CD14-positive monocyte (primary cell): ENCODE data around the gene TRIM34. TPM values are rescaled to one million over a fixed set of nuclear protein-coding genes. Genes with fewer than 3 reads are reported as not detected.
"Not testable (repeated sequence)": the region's sequence is repeated elsewhere in the genome, so short reads cannot be mapped to it uniquely, and the experiment has no call there.

Experiments
- DNase-seq, 3 donors: peaks; one replicate each; pipeline ENCODE4 v3.0.0-alpha.2; 2011 to 2022
- H2AFZ ChIP-seq: 2 replicates; pipeline ENCODE4 v1.6.0; 2012; ENCODE audit warnings: mild to moderate bottlenecking, low read depth, low read length, inconsistent platforms; ENCODE audit not compliant: insufficient read depth, poor library complexity, severe bottlenecking
- H3K27ac ChIP-seq, 2 donors: 1 replicate in 1 of 2; 2 replicates in 1 of 2; pipeline ENCODE4 v1.5.1; 2012 to 2013; ENCODE audit warnings: low read length in 2 of 2, control low read depth in 1 of 2, inconsistent platforms in 1 of 2, low read depth in 1 of 2, mild to moderate bottlenecking in 1 of 2
- H3K27me3 ChIP-seq, 2 donors: one replicate each; pipeline versions ENCODE4 v1.6.0 to v1.6.1; 2011 to 2013; ENCODE audit warnings: low read length in 2 of 2; ENCODE audit not compliant: control insufficient read depth in 2 of 2, insufficient read depth in 2 of 2
- H3K36me3 ChIP-seq, 2 donors: replicated peaks in 1 of 2; 1 replicate in 1 of 2; 2 replicates in 1 of 2; pipeline versions ENCODE4 v1.5.1 to v1.6.1; 2012 to 2013; ENCODE audit warnings: low read length in 2 of 2, control low read depth in 1 of 2, inconsistent platforms in 1 of 2, mild to moderate bottlenecking in 1 of 2; ENCODE audit not compliant: insufficient read depth in 2 of 2, control insufficient read depth in 1 of 2
- H3K4me1 ChIP-seq, 2 donors: 1 replicate in 1 of 2; 2 replicates in 1 of 2; pipeline versions ENCODE4 v1.5.1 to v1.6.1; 2012 to 2013; ENCODE audit warnings: low read length in 2 of 2, control low read depth in 1 of 2, inconsistent platforms in 1 of 2, mild to moderate bottlenecking in 1 of 2, moderate library complexity in 1 of 2; ENCODE audit not compliant: insufficient read depth in 2 of 2, control insufficient read depth in 1 of 2
- H3K4me2 ChIP-seq: replicated peaks from 2 replicates; pipeline ENCODE3; 2012; ENCODE audit warnings: low read length, moderate library complexity, mild to moderate bottlenecking; ENCODE audit not compliant: poor library complexity, severe bottlenecking; ENCODE audit errors: extremely low read depth
- H3K4me3 ChIP-seq, 3 experiments: fragments of 200-600 bp in 1 of 3; sonication (generic) in 1 of 3; replicated peaks in 1 of 3; 1 replicate in 2 of 3; 2 replicates in 1 of 3; pipeline ENCODE4 v1.5.1; 2011 to 2013; ENCODE audit warnings: low read length in 3 of 3, mild to moderate bottlenecking in 3 of 3, control low read depth in 2 of 3, low read depth in 2 of 3, inconsistent platforms in 1 of 3, moderate library complexity in 1 of 3
- H3K79me2 ChIP-seq: 2 replicates; pipeline ENCODE4 v1.6.0; 2012; ENCODE audit warnings: mild to moderate bottlenecking, control low read depth, inconsistent platforms, low read length, moderate library complexity; ENCODE audit not compliant: insufficient read depth
- H3K9ac ChIP-seq: 2 replicates; pipeline ENCODE4 v1.6.0; 2017; ENCODE audit warnings: low read length, mild to moderate bottlenecking; ENCODE audit not compliant: insufficient read depth, poor library complexity, severe bottlenecking
- H3K9me3 ChIP-seq, 2 donors: replicated peaks in 1 of 2; 1 replicate in 1 of 2; 2 replicates in 1 of 2; pipeline versions ENCODE4 v1.5.1 to v1.6.1; 2012 to 2013; ENCODE audit warnings: low read length in 2 of 2, control low read depth in 1 of 2; ENCODE audit not compliant: control insufficient read depth in 1 of 2, insufficient read depth in 1 of 2
- H4K20me1 ChIP-seq: 2 replicates; pipeline ENCODE4 v1.6.0; 2012; ENCODE audit warnings: mild to moderate bottlenecking, low read length, control low read depth, moderate library complexity; ENCODE audit not compliant: insufficient read depth
- H3K27ac Mint-ChIP-seq, 7 donors: one replicate each; pipeline ENCODE4 v1.8.0; 2020; ENCODE audit warnings: mild to moderate bottlenecking in 7 of 7, mixed read lengths in 7 of 7, moderate library complexity in 6 of 7, inconsistent platforms in 2 of 7
- H3K27me3 Mint-ChIP-seq, 3 donors: one replicate each; pipeline ENCODE4 v1.8.0; 2021 to 2022; ENCODE audit warnings: low read depth in 3 of 3, mild to moderate bottlenecking in 3 of 3, mixed read lengths in 3 of 3, moderate library complexity in 3 of 3, inconsistent platforms in 1 of 3
- H3K36me3 Mint-ChIP-seq, 2 donors: one replicate each; pipeline ENCODE4 v1.8.0; 2020; ENCODE audit warnings: mixed read lengths in 2 of 2, inconsistent platforms in 1 of 2, mild to moderate bottlenecking in 1 of 2
- H3K4me1 Mint-ChIP-seq: one replicate; pipeline ENCODE4 v1.8.0; 2020; ENCODE audit warnings: mild to moderate bottlenecking, mixed read lengths
- H3K4me3 Mint-ChIP-seq, 2 donors: one replicate each; pipeline ENCODE4 v1.8.0; 2020; ENCODE audit warnings: mild to moderate bottlenecking in 2 of 2, mixed read lengths in 2 of 2, moderate library complexity in 1 of 2
- H3K9me3 Mint-ChIP-seq, 7 donors: one replicate each; pipeline ENCODE4 v1.8.0; 2020 to 2022; ENCODE audit warnings: mixed read lengths in 7 of 7, mild to moderate bottlenecking in 6 of 7, moderate library complexity in 6 of 7, inconsistent platforms in 2 of 7
- WGBS: methylation state at CpG from one replicate; pipeline ENCODE4 v1.1.5; 2013; ENCODE audit warnings: missing lambda C conversion rate; ENCODE audit not compliant: insufficient coverage; 5-methylcytosine and 5-hydroxymethylcytosine counted together
- intact Hi-C, 2 donors: fragments of 100-400 bp; cut with micrococcal nuclease; formaldehyde crosslinking; loops; one replicate each; pipeline versions ENCODE4 v1.15.0 to v1.15.1; 2023
- polyA plus RNA-seq, 3 donors: library from polyadenylated mRNA; depleted of rRNA in 1 of 3; unstranded in 2 of 3; stranded (reverse) in 1 of 3; fragments of 300-500 nt in 2 of 3; fragments of >200 nt in 1 of 3; fragmentation: Illumina TruSeq in 2 of 3; gene quantifications; 1 replicate in 2 of 3; 2 replicates in 1 of 3; pipeline ENCODE4 v1.2.3, GENCODE V29; 2012 to 2021
- TF ChIP-seq, protein P1 (sequence below): fragments of 200-600 bp; IDR thresholded peaks from one replicate; pipeline ENCODE4 v1.8.0; 2022; ENCODE audit warnings: antibody characterized with exemption, mild to moderate bottlenecking

Gene TRIM34
- polyA plus RNA-seq, 3 donors: 21.9 to 25.7 (median 23.5) TPM

DNA sequence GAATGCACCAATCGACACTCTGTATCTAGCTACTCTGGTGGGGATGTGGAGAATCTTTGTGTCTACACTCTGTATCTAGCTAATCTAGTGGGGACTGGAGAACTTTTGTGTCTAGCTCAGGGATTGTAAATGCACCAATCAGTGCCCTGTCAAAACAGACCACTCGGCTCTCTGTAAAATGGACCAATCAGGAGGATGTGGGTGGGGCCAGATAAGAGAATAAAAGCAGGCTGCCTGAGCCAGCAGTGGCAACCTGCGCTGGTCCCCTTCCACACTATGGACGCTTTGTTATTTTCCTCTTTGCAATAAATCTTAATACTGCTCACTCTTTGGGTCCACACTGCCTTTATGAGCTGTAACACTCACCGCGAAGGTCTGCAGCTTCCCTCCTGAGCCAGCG, 58.8 kb downstream of the TRIM34 start:
- 20% methylated on average over 1 of the region's 7 CpGs for WGBS
- Mint-ChIP-seq H3K27ac (peak overlapping the region; percentile 97 to 100 (median 99)), H3K4me3 (peak overlapping the region; percentile 92 to 95), H3K36me3 (peaks cover 25 to 34% of the 10 kb centered on the region in 2 donors), H3K4me1 (peaks cover 23% of the 10 kb centered on the region)
- Histone ChIP-seq H3K9ac (peak overlapping the region; percentile 76), H3K4me3 (peak overlapping the region in 2 of 3 experiments; percentile 63 to 81), H3K79me2 (peaks cover 59% of the 10 kb centered on the region), H4K20me1 (peaks cover 20% of the 10 kb centered on the region), H3K4me1 (peaks cover 19 to 22% of the 10 kb centered on the region in 2 donors), H3K27ac (peak overlapping the region; percentile 88 to 94), H3K4me2 (peak overlapping the region; percentile 90), H3K36me3 (peaks cover 14 to 27% of the 10 kb centered on the region in 2 donors)
- H3K9me3 ChIP-seq, H3K27me3 Mint-ChIP-seq, H3K27me3 ChIP-seq, DNase-seq, intact Hi-C loops, H2AFZ ChIP-seq, H3K9me3 Mint-ChIP-seq: not testable (repeated sequence)

DNA sequence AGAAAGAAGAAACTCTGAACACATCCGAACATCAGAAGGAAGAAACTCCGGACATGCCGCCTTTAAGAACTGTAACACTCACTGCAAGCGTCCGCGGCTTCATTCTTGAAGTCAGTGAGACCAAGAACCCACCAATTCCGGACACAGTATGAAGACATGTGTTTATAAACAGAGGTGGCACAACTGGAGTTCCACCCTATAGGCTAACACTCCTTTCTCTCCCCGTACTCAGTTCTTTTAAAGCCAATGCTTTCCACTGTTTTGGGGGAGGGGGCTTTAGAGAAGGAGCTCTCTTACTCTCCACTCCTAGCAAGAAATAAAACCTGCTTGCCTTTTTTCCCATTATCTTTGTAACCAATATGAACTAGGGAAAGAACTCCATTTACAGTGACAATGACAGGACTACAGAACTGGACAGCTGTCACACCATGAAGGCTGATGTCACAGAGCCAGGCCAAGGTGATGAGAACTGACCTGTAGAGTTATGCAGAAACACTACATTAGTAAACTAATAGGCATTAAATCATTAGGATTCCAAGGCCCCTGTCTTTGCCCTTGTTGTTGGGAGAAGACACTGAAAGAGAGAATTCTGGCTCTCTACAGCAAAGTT, 59.3 kb downstream of the TRIM34 start:
- Mint-ChIP-seq H3K9me3 (no peaks in the 10 kb centered on the region), H3K36me3 (peaks cover 20 to 28% of the 10 kb centered on the region in 2 donors), H3K4me1 (peaks cover 28% of the 10 kb centered on the region), H3K4me3 (peak overlapping the region; percentile 92 to 95), H3K27ac (peak overlapping the region; percentile 97 to 100 (median 99)), H3K27me3 (no peaks in the 10 kb centered on the region)
- peak overlapping the region; percentile 90 for H3K4me2 ChIP-seq
- TF ChIP-seq, protein P1, sequence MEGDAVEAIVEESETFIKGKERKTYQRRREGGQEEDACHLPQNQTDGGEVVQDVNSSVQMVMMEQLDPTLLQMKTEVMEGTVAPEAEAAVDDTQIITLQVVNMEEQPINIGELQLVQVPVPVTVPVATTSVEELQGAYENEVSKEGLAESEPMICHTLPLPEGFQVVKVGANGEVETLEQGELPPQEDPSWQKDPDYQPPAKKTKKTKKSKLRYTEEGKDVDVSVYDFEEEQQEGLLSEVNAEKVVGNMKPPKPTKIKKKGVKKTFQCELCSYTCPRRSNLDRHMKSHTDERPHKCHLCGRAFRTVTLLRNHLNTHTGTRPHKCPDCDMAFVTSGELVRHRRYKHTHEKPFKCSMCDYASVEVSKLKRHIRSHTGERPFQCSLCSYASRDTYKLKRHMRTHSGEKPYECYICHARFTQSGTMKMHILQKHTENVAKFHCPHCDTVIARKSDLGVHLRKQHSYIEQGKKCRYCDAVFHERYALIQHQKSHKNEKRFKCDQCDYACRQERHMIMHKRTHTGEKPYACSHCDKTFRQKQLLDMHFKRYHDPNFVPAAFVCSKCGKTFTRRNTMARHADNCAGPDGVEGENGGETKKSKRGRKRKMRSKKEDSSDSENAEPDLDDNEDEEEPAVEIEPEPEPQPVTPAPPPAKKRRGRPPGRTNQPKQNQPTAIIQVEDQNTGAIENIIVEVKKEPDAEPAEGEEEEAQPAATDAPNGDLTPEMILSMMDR: no peak
- peak overlapping the region; percentile 69 for H2AFZ ChIP-seq
- peaks cover 58% of the 10 kb centered on the region for H3K79me2 ChIP-seq
- H3K9me3 ChIP-seq: no peaks in the 10 kb centered on the region
- no CpG with 5 or more reads among the region's 8 CpGs for WGBS
- intact Hi-C loops: no loop called here
- H3K9ac ChIP-seq: peak overlapping the region; percentile 76
- peaks cover 9 to 22% of the 10 kb centered on the region in 2 donors for H3K36me3 ChIP-seq
- peak overlapping the region; percentile 88 to 94 for H3K27ac ChIP-seq
- peak overlapping the region; percentile 63 to 99 (median 81) for H3K4me3 ChIP-seq
- no peaks in the 10 kb centered on the region for H3K27me3 ChIP-seq
- H3K4me1 ChIP-seq: peaks cover 24 to 27% of the 10 kb centered on the region in 2 donors
- DNase-seq: peak in 1 of 3 donors; percentile 16
- peaks cover 18% of the 10 kb centered on the region for H4K20me1 ChIP-seq
